ENCODE results near the gene MAGEA8. TPM values are rescaled to one million over a fixed set of nuclear protein-coding genes. Genes with fewer than 3 reads are reported as not detected.
"Not testable (repeated sequence)": the region's sequence is repeated elsewhere in the genome, so short reads cannot be mapped to it uniquely, and the experiment has no call there.

Gene MAGEA8
- total RNA-seq, 1 donor from 2014 or later: not detected

DNA sequence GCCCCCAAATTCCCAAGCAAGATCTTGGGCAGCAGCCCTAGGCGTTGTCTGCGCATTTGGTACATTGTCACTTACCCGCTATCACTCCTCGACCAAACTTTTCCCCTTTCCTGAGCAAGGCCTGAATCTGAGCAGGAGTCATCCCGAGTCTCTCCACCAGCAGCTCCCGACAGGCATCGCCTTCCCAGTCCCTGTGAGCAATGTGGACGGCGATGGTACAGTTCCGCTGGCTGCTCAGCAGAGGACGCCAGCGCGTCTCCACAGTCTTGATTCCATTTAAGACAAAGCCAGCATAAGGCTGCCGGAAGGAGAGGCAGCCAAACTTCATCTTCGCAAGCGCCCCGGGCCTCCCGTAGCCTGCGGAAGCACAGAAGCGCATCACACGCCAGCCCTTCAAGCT, 52.6 kb downstream of the MAGEA8 start:
- H3K27me3 Mint-ChIP-seq (ENCODE audit: low read depth); H3K4me3 Mint-ChIP-seq (ENCODE audit: low read depth); H3K9me3 Mint-ChIP-seq; H3K36me3 Mint-ChIP-seq (ENCODE audit: low read depth); H3K27ac Mint-ChIP-seq; DNase-seq (ENCODE audit: low spot score); H3K4me1 Mint-ChIP-seq (ENCODE audit: low read depth): not testable (repeated sequence)
- intact Hi-C loops (cut with micrococcal nuclease): loop anchor here (10.0 kb wide), 2 partner anchors 761 to 961 kb away; partner anchors contain the start of genes CD99L2 and MTMR1

Other genes with a start within 250 kb of the MAGEA8 start
- 16.1 and 17.2 TPM in 2 replicates for gene TMEM185A, start 249.4 kb upstream of the MAGEA8 start, total RNA-seq
- not detected in 2 replicates for gene MAGEA11, start 169.1 kb upstream of the MAGEA8 start, total RNA-seq
- 0.57 and 1.2 TPM in 2 replicates for gene HSFX1, start 107.1 kb upstream of the MAGEA8 start, total RNA-seq
- gene MAGEA9, start 99.3 kb upstream of the MAGEA8 start, total RNA-seq: not detected in 2 replicates
- gene HSFX4, start 48.4 kb downstream of the MAGEA8 start, total RNA-seq: not detected in 2 replicates
- 45.1 and 45.2 TPM in 2 replicates for gene EOLA2, start 57.3 kb downstream of the MAGEA8 start, total RNA-seq

All from activated T-helper 2 cell treated with anti-CD3 and anti-CD28 coated beads, Interferon-gamma antibody, Interleukin-2, Interleukin-4, amounts not matched to agents 10 μg/mL and 5 μg/mL and 100 μg/mL, durations not matched to agents 14 hours and 24 hours and 36 hours (primary cell).